ENCODE measurements around the gene HS6ST3. TPM values are rescaled to one million over a fixed set of nuclear protein-coding genes. Genes with fewer than 3 reads are reported as not detected.

Gene HS6ST3
- total and polyA plus RNA-seq, 2 experiments from 2014 or later, result 2.2 to 2.7 TPM

DNA sequence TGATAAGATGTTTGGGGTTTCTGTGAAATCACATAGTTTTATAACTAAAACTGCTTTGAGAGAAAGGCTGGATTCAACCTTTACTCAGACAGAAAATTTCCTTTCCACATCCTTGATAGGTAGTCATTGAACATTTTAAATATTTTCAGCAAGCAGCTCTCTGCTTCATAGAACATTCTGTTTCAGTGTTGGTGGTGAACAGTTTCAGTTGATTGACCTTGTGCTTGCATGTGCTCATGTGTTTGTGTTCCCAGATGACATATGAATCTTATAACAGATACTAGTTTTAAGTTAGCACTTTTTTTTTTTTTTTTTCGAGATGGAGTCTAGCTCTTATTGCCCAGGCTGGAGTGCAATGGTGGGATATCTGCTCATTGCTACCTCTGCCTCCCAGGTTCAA is 290.1 kb downstream of the HS6ST3 start:
- TF ChIP-seq EZH2 (IDR thresholded peaks at IDR 0.05; ENCODE audit: borderline replicate concordance), result no peak
- TF ChIP-seq EZH2phosphoT487 (IDR thresholded peaks at IDR 0.05; ENCODE audit: low read depth, severe bottlenecking, unreplicated experiment), result no peak
- TF ChIP-seq, protein P1, sequence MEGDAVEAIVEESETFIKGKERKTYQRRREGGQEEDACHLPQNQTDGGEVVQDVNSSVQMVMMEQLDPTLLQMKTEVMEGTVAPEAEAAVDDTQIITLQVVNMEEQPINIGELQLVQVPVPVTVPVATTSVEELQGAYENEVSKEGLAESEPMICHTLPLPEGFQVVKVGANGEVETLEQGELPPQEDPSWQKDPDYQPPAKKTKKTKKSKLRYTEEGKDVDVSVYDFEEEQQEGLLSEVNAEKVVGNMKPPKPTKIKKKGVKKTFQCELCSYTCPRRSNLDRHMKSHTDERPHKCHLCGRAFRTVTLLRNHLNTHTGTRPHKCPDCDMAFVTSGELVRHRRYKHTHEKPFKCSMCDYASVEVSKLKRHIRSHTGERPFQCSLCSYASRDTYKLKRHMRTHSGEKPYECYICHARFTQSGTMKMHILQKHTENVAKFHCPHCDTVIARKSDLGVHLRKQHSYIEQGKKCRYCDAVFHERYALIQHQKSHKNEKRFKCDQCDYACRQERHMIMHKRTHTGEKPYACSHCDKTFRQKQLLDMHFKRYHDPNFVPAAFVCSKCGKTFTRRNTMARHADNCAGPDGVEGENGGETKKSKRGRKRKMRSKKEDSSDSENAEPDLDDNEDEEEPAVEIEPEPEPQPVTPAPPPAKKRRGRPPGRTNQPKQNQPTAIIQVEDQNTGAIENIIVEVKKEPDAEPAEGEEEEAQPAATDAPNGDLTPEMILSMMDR (IDR thresholded peaks at IDR 0.05; ENCODE audit: poor library complexity), result no peak
- Histone ChIP-seq H4K20me1 (ENCODE audit: insufficient read depth, poor library complexity, severe bottlenecking) (no peaks in the 10 kb centered on the region), H3K36me3 (replicated peaks; ENCODE audit: insufficient read depth, low read depth) (no peaks in the 10 kb centered on the region), H3K4me3 (no peak overlapping the region), H2AFZ (no peak overlapping the region), H3K27ac (no peak overlapping the region), H3K79me2 (no peaks in the 10 kb centered on the region), H3K4me2 (no peak overlapping the region), H3K9me2 (replicated peaks; ENCODE audit: insufficient read depth) (no peaks in the 10 kb centered on the region), H3K27me3 (no peaks in the 10 kb centered on the region), H3K4me1 (ENCODE audit: insufficient read depth) (no peaks in the 10 kb centered on the region), H3K9me3 (ENCODE audit: low read depth) (no peaks in the 10 kb centered on the region)
- DNase-seq (ENCODE audit: low spot score), result no peak
- WGBS (ENCODE audit: low lambda C conversion rate, missing lambda C conversion rate), result 76% methylated on average over 1 of the region's 1 CpG

DNA sequence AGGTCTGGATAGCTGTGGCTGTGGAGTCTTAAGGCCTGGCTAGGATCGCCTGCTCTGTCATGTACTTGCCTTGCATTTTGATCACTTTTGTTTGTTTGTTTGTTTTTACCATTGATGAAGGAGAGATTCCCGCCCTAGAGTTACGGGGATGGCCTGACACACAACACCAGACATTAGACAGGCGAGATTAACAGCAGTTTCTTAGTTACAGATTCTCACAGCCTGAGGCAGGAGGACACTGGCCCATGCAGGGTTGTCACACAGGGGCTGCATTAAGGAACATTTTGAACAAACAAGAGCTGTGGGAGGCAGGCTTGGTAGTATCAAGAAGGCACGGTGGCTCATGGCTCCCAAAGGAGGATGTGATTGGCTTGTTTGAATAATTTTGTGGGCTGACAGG is 291.8 kb downstream of the HS6ST3 start:
- WGBS (ENCODE audit: low lambda C conversion rate, missing lambda C conversion rate), result 62% methylated on average over 5 of the region's 5 CpGs
- Histone ChIP-seq H3K9me2 (replicated peaks; ENCODE audit: insufficient read depth) (no peaks in the 10 kb centered on the region), H3K27me3 (no peaks in the 10 kb centered on the region), H3K27ac (no peak overlapping the region), H2AFZ (no peak overlapping the region), H3K9me3 (ENCODE audit: low read depth) (no peaks in the 10 kb centered on the region), H3K4me1 (ENCODE audit: insufficient read depth) (no peaks in the 10 kb centered on the region), H3K36me3 (replicated peaks; ENCODE audit: insufficient read depth, low read depth) (no peaks in the 10 kb centered on the region), H3K4me2 (no peak overlapping the region), H3K4me3 (no peak overlapping the region), H4K20me1 (ENCODE audit: insufficient read depth, poor library complexity, severe bottlenecking) (no peaks in the 10 kb centered on the region), H3K79me2 (no peaks in the 10 kb centered on the region)
- TF ChIP-seq EZH2phosphoT487 (IDR thresholded peaks at IDR 0.05; ENCODE audit: low read depth, severe bottlenecking, unreplicated experiment) (no peak), EZH2 (IDR thresholded peaks at IDR 0.05; ENCODE audit: borderline replicate concordance) (no peak)
- TF ChIP-seq, protein P1 (IDR thresholded peaks at IDR 0.05; ENCODE audit: poor library complexity), result no peak
- DNase-seq (ENCODE audit: low spot score), result no peak

DNA sequence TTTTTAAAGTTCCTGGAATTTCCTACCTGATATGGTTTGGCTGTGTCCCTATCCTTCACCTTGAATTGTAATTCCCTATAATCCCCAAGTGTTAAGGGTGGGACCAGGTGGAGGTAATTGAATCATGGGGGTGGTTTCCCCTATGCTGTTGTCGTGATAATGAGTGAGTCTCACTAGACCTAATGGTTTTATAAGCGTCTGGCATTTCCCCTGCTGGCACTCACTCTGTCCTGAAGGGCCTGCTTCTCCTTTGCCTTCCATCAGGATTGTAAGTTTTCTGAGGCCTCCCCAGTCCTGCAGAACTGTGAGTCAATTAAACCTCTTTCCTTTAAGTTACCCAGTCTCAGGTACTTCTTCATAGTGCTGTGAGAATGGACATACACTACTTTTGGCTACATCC is 298.7 kb downstream of the HS6ST3 start:
- Histone ChIP-seq H3K36me3 (replicated peaks; ENCODE audit: insufficient read depth, low read depth) (no peaks in the 10 kb centered on the region), H3K79me2 (no peaks in the 10 kb centered on the region), H3K4me3 (no peak overlapping the region), H3K27ac (no peak overlapping the region), H2AFZ (no peak overlapping the region), H3K27me3 (no peaks in the 10 kb centered on the region), H3K4me2 (no peak overlapping the region), H4K20me1 (ENCODE audit: insufficient read depth, poor library complexity, severe bottlenecking) (no peaks in the 10 kb centered on the region), H3K4me1 (ENCODE audit: insufficient read depth) (no peaks in the 10 kb centered on the region), H3K9me2 (replicated peaks; ENCODE audit: insufficient read depth) (no peaks in the 10 kb centered on the region), H3K9me3 (ENCODE audit: low read depth) (no peaks in the 10 kb centered on the region)
- TF ChIP-seq EZH2phosphoT487 (IDR thresholded peaks at IDR 0.05; ENCODE audit: low read depth, severe bottlenecking, unreplicated experiment), result no peak
- 33% methylated on average over 2 of the region's 2 CpGs for WGBS (ENCODE audit: low lambda C conversion rate, missing lambda C conversion rate)
- DNase-seq (ENCODE audit: low spot score), result no peak

DNA sequence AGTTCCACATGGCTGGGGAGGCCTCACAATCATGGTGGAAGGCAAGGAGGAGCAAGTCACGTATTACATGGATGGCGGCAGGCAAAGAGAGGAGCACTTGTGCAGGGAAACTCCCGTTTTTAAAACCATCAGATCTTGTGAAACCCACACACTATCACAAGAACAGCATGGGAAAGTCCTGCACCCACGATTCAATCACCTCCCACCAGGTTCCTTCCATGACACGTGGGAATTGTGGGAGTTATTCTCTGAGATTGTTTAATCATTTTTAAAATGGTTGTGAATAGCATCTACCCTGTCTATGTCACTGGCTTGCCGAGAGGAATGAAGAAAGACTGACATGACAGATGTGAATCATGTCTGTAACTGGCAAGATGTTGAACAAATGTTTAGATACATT is 301.7 kb downstream of the HS6ST3 start:
- no peak overlapping the region for H3K27ac ChIP-seq
- H3K4me3 ChIP-seq, result no peak overlapping the region
- WGBS (ENCODE audit: low lambda C conversion rate, missing lambda C conversion rate), result 88% methylated on average over 6 of the region's 6 CpGs

More for the DNA sequence above, 301.7 kb downstream of the HS6ST3 start:
- Histone ChIP-seq H3K4me2 (no peak overlapping the region), H3K9me2 (replicated peaks; ENCODE audit: insufficient read depth) (no peaks in the 10 kb centered on the region), H3K4me1 (ENCODE audit: insufficient read depth) (no peaks in the 10 kb centered on the region), H3K9me3 (ENCODE audit: low read depth) (no peaks in the 10 kb centered on the region), H3K36me3 (replicated peaks; ENCODE audit: insufficient read depth, low read depth) (no peaks in the 10 kb centered on the region), H4K20me1 (ENCODE audit: insufficient read depth, poor library complexity, severe bottlenecking) (no peaks in the 10 kb centered on the region), H3K27me3 (no peaks in the 10 kb centered on the region), H3K79me2 (no peaks in the 10 kb centered on the region), H2AFZ (no peak overlapping the region)
- no peak for DNase-seq (ENCODE audit: low spot score)
- no peak for TF ChIP-seq EZH2phosphoT487 (IDR thresholded peaks at IDR 0.05; ENCODE audit: low read depth, severe bottlenecking, unreplicated experiment)
- TF ChIP-seq, protein P1 (IDR thresholded peaks at IDR 0.05; ENCODE audit: poor library complexity), result no peak
- TF ChIP-seq EZH2 (IDR thresholded peaks at IDR 0.05; ENCODE audit: borderline replicate concordance), result no peak

Data from hepatocyte (in vitro differentiated cells).